Gastroesophageal sphincter (tissue), 3 donors: ENCODE data around the gene PLAU.

Experiments used
- EP300 ChIP-seq: sonication (generic); formaldehyde crosslinking; IDR thresholded peaks from one replicate; pipeline ENCODE4 v1.6.1; 2017; ENCODE audit warnings: antibody characterized with exemption, mild to moderate bottlenecking
- TF ChIP-seq, protein P1 (sequence below), 4 experiments: fragments of 200-600 bp in 2 of 4; fragments of 450-650 bp in 2 of 4; sonication (generic) in 1 of 4; IDR thresholded peaks; one replicate each; pipeline ENCODE4 v1.5.1; 2017 to 2019; ENCODE audit warnings: antibody characterized with exemption in 4 of 4, mild to moderate bottlenecking in 2 of 4, moderate library complexity in 2 of 4

- TF ChIP-seq EP300, result no peak
- TF ChIP-seq, protein P1, sequence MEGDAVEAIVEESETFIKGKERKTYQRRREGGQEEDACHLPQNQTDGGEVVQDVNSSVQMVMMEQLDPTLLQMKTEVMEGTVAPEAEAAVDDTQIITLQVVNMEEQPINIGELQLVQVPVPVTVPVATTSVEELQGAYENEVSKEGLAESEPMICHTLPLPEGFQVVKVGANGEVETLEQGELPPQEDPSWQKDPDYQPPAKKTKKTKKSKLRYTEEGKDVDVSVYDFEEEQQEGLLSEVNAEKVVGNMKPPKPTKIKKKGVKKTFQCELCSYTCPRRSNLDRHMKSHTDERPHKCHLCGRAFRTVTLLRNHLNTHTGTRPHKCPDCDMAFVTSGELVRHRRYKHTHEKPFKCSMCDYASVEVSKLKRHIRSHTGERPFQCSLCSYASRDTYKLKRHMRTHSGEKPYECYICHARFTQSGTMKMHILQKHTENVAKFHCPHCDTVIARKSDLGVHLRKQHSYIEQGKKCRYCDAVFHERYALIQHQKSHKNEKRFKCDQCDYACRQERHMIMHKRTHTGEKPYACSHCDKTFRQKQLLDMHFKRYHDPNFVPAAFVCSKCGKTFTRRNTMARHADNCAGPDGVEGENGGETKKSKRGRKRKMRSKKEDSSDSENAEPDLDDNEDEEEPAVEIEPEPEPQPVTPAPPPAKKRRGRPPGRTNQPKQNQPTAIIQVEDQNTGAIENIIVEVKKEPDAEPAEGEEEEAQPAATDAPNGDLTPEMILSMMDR (IDR thresholded peaks at IDR 0.05), result no peak
Observed at GRCh38 chr10:73889014-73889413, 21.9 kb upstream of the PLAU start.
